Heart right ventricle (tissue), 16 donors: ENCODE data around the gene COX6A2. TPM values are rescaled to one million over a fixed set of nuclear protein-coding genes. Genes with fewer than 3 reads are reported as not detected.

ENCODE experiments used
- ATAC-seq, 8 donors: fragments of 200-7000 bp; cut with Tn5 transposase; one replicate each; pipeline ENCODE4 v1.9.1; 2020; ENCODE audit warnings: mild to moderate bottlenecking in 8 of 8, moderate library complexity in 8 of 8, moderate number of reproducible peaks in 1 of 8
- DNase-seq, 2 donors: peaks; one replicate each; pipeline ENCODE4 v3.0.0-alpha.2; 2020
- H3K27ac ChIP-seq, 10 donors: fragments of 200-600 bp; sonication (generic) in 2 of 10; one replicate each; pipeline versions ENCODE4 v1.5.0 to v1.8.0; 2020 to 2022; ENCODE audit warnings: mild to moderate bottlenecking in 3 of 10
- H3K27me3 ChIP-seq, 7 donors: fragments of 200-600 bp; one replicate each; pipeline ENCODE4 v1.8.0; 2021 to 2022; ENCODE audit warnings: mild to moderate bottlenecking in 2 of 7
- H3K36me3 ChIP-seq, 9 donors: fragments of 200-600 bp; sonication (generic) in 1 of 9; one replicate each; pipeline versions ENCODE4 v1.5.0 to v1.8.0; 2020 to 2022; ENCODE audit warnings: mild to moderate bottlenecking in 2 of 9
- H3K4me1 ChIP-seq, 9 donors: fragments of 200-600 bp; sonication (generic) in 1 of 9; one replicate each; pipeline versions ENCODE4 v1.5.0 to v1.8.0; 2020 to 2022; ENCODE audit warnings: mild to moderate bottlenecking in 4 of 9
- H3K4me3 ChIP-seq, 10 donors: fragments of 200-600 bp; sonication (generic) in 2 of 10; one replicate each; pipeline versions ENCODE4 v1.5.0 to v1.8.0; 2020 to 2022; ENCODE audit warnings: mild to moderate bottlenecking in 7 of 10, moderate library complexity in 2 of 10
- H3K9me3 ChIP-seq, 11 donors: fragments of 200-600 bp in 10 of 11; sonication (generic) in 2 of 11; one replicate each; pipeline versions ENCODE4 v1.5.0 to v1.8.0; 2013 to 2022; ENCODE audit warnings: mild to moderate bottlenecking in 2 of 11, control low read depth in 1 of 11, moderate library complexity in 1 of 11
- WGBS, 2 donors: extraction: QIAGEN DNeasy Blood & Tissue Kit; methylation state at CpG; one replicate each; pipeline ENCODE4 v1.1.7; 2013; ENCODE audit warnings: inconsistent platforms in 1 of 2; 5-methylcytosine and 5-hydroxymethylcytosine counted together
- intact Hi-C, 10 donors: fragments of 100-400 bp; cut with DNase I; formaldehyde crosslinking; loops; one replicate each; pipeline versions ENCODE4 v1.11.1 to v1.14.2; 2022
- polyA plus RNA-seq, 2 donors: library from polyadenylated mRNA; stranded (reverse); fragments of 200-250 nt; gene quantifications; one replicate each; pipeline ENCODE4 v1.2.3, GENCODE V29; 2013
- total RNA-seq, 10 donors: library from RNA; stranded (reverse); fragmentation: NEBNext Ultra II Directional in 3 of 10; extraction: Animal tissue kit (Norgen Biotek cat#: 25700) in 3 of 10; gene quantifications; one replicate each; pipeline versions ENCODE4 v1.2.1 to v1.2.4, GENCODE V29; 2021 to 2023
- TF ChIP-seq, protein P1 (sequence below), 9 donors: fragments of 200-600 bp; sonication (generic) in 2 of 9; IDR thresholded peaks; one replicate each; pipeline versions ENCODE4 v1.5.0 to v1.8.0; 2021 to 2022; ENCODE audit warnings: antibody characterized with exemption in 9 of 9, mild to moderate bottlenecking in 5 of 9, moderate library complexity in 1 of 9
- donor health status: Arrhythmogenic right ventricular cardiomyopathy.
- donor health status: ischemic (EF 13 %, LVEDD 7.1; RV severe dilation, severe dysfunction).
- donor health status: healthy with polysubstance abuse.
- donor health status: DM: no; HTN: yes; CAD: no.
- donor health status: DM: no; HTN: no; CAD: no.
- donor health status: ischemic (EF 25% LVEDD 6.9; RV normal size, moderate dysfunction).
- donor health status: ischemic (EF 25% LVEDD 5.7; RV mildly dilated, moderate dysfunction).
- donor health status: healthy.
- donor health status: DM: yes; HTN: yes; CAD: no.
- donor health status: Ischemic cardiomyopathy.
- donor health status: ischemic (EF 35%, LVEDD 5.7; RV mildly dilated, moderate dysfunction).
- donor health status: nonischemic (EF 11% LVEDD 7.7; RV severe dilation, severe dysfunction).
- donor health status: DM: yes; HTN: yes; CAD: no.
- donor health status: PGD.
- donor health status: ischemic (EF 29% LVEDD 5.4; RV normal size, mild dysfunction).
- donor health status: nonischemic (EF 23%, LVEDD 6.1; RV moderate dilation, normal function).

The COX6A2 gene
- total and polyA plus RNA-seq, 12 donors: 615 to 9,450 (median 1,411) TPM

DNA sequence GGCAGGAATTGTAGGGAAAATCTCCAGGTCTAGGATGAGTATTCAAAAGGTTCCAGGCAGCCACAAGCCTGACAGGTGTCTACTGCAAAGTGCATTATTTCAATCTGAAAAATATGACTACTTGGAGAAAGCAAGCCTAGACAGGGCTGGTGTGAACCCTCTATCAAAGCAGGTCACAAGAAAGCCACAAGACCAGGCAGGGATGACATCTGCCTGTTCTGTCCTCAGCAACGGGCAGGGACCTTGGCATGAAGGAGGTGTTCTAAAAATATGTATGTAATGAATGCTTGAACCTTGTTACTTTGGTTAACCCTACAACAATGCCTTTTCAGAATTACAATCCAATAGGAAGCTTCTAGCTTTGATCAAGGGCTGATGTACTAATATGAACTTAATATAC is 1.2 kb upstream of the COX6A2 start:
- 4 to 21% methylated on average over 1 of the region's 1 CpG for WGBS, 2 donors
- TF ChIP-seq, protein P1, sequence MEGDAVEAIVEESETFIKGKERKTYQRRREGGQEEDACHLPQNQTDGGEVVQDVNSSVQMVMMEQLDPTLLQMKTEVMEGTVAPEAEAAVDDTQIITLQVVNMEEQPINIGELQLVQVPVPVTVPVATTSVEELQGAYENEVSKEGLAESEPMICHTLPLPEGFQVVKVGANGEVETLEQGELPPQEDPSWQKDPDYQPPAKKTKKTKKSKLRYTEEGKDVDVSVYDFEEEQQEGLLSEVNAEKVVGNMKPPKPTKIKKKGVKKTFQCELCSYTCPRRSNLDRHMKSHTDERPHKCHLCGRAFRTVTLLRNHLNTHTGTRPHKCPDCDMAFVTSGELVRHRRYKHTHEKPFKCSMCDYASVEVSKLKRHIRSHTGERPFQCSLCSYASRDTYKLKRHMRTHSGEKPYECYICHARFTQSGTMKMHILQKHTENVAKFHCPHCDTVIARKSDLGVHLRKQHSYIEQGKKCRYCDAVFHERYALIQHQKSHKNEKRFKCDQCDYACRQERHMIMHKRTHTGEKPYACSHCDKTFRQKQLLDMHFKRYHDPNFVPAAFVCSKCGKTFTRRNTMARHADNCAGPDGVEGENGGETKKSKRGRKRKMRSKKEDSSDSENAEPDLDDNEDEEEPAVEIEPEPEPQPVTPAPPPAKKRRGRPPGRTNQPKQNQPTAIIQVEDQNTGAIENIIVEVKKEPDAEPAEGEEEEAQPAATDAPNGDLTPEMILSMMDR (IDR thresholded peaks at IDR 0.05): no peak

DNA sequence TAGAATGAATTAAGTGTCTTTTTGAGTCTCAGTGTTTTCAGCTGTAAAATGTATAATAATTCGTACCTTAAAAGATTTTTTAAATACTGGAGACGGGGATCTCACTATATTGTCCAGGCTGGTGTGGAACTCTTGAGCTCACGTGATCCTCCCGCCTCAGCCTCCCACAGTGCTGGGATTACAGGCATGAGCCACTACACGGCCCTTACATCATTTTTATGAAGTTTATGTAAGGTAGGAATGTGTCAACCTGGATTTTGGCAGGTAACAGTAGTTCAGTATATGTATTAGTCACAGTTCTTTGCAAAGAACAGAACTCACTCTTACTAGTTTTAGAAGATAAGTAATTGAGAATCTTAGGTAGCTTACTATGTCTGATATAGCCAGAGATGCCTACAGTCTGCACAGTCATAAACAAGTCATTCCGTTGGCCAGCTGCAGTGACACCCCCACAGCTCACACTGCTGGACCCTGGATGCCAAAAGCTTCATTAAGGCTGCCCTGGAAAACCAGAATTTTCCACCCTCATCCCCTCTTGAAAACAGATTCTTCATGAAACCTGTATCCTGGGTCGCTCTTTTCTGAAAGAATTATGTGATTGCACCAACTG is 583 bp upstream of the COX6A2 start:
- H3K4me3 ChIP-seq: peak overlapping the region in 3 of 10 donors; percentile 57 to 60 (median 59)
- DNase-seq (no peak), ATAC-seq (peak in 3 of 8 donors; percentile 31 to 61 (median 33))
- peaks cover 0 to 67% (median 16%) of the 10 kb centered on the region in 9 donors for H3K4me1 ChIP-seq
- H3K27me3 ChIP-seq: peaks cover 0 to 4% (median 0%) of the 10 kb centered on the region in 7 donors
- H3K9me3 ChIP-seq: no peaks in the 10 kb centered on the region
- peak overlapping the region; percentile 86 to 99 (median 95) for H3K27ac ChIP-seq
- peaks cover 0 to 10% (median 0%) of the 10 kb centered on the region in 9 donors for H3K36me3 ChIP-seq
- TF ChIP-seq, protein P1 (IDR thresholded peaks at IDR 0.05): no peak
- 43 to 55% methylated on average over 7 of the region's 7 CpGs for WGBS, 2 donors
- intact Hi-C loops: no loop called here

More for the DNA sequence above, 1.2 kb upstream of the COX6A2 start:
- peak overlapping the region; percentile 86 to 99 (median 95) for H3K27ac ChIP-seq
- peak; percentile 42 to 83 (median 68) for ATAC-seq
- peaks cover 0 to 4% (median 0%) of the 10 kb centered on the region in 7 donors for H3K27me3 ChIP-seq
- H3K9me3 ChIP-seq: no peaks in the 10 kb centered on the region
- no peak overlapping the region for H3K4me3 ChIP-seq
- peaks cover 0 to 10% (median 0%) of the 10 kb centered on the region in 9 donors for H3K36me3 ChIP-seq
- DNase-seq: peak in 1 of 2 donors; percentile 42
- H3K4me1 ChIP-seq: peaks cover 0 to 67% (median 16%) of the 10 kb centered on the region in 9 donors
- intact Hi-C loops: no loop called here

DNA sequence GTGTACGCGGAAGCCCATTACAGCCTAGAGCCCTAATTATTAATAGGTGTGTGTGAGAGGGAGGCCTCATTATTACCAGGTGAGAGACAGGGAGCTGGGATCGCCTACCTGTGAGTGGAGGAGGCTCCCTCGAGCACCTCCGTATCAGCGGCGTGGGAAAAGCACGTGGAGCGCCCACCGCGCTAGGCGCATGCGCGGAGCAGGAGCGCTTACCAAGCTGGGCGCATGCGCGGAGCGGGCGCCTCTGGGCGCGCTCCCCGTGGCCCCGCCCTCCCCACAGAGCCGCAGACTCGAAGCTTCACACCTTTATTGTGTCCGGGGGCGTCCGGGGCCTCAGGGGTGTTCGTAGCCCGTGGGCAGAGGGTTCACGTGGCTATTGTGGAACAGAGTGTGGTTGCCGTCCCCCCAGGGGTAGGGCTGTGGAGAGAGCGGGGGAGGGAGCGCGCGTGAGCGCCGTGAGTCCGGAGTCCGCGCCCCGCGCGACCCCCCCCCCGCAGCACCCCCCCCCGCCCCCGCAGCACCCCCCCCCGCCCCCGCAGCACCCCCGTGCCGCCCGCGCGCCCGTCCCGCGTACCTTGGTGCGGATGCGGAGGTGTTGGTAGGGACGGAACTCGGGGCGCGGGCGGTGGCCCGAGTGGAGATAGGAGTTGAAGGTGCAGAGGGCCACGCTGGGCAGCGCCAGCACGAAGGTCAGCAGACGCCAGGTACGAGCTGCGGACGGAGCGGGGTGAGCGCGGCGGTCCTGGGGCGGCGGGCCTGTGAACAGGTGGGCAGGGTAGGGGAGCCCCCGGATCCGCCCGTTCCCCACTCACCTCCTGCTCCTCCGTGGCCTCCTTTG is 500 bp downstream of the COX6A2 start:
- Histone ChIP-seq H3K4me3 (peak overlapping the region; percentile 21 to 60 (median 55)), H3K27me3 (peaks cover 0 to 4% (median 0%) of the 10 kb centered on the region in 7 donors), H3K27ac (peak overlapping the region; percentile 86 to 99 (median 95)), H3K4me1 (peaks cover 0 to 71% (median 16%) of the 10 kb centered on the region in 9 donors), H3K36me3 (peaks cover 0 to 10% (median 0%) of the 10 kb centered on the region in 9 donors), H3K9me3 (no peaks in the 10 kb centered on the region)
- 10 to 13% methylated on average over 60 to 67 of the region's 83 CpGs for WGBS, 2 donors
- TF ChIP-seq, protein P1 (IDR thresholded peaks at IDR 0.05): no peak
- peak in 7 of 8 donors; percentile 26 to 50 (median 30) for ATAC-seq
- intact Hi-C loops: no loop called here
- DNase-seq: peak; percentile 45 to 79

DNA sequence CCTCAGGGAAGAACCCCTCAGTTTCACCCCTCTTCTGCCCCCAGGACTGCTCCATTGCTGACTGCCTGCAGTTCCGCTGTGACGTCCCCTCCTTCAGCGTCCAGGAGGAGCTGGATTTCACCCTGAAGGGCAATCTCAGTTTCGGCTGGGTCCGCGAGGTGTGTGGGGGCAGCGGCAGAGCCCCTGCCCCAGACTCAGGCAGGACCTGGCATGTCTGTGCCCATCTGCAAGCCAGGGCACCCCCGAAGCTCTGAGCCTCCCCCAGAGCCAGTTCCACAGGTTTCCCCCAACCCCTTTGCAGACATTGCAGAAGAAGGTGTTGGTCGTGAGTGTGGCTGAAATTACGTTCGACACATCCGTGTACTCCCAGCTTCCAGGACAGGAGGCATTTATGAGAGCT is 4.4 kb downstream of the COX6A2 start:
- Histone ChIP-seq H3K4me1 (peaks cover 0 to 39% (median 4%) of the 10 kb centered on the region in 9 donors), H3K4me3 (no peak overlapping the region), H3K9me3 (no peaks in the 10 kb centered on the region), H3K27me3 (peaks cover 0 to 4% (median 0%) of the 10 kb centered on the region in 7 donors), H3K27ac (peak overlapping the region in 5 of 10 donors; percentile 12 to 44 (median 27)), H3K36me3 (peaks cover 0 to 10% (median 0%) of the 10 kb centered on the region in 9 donors)
- ATAC-seq (peak in 4 of 8 donors; percentile 2 to 12 (median 4)), DNase-seq (no peak)
- 55 to 57% methylated on average over 12 of the region's 12 CpGs for WGBS, 2 donors
- intact Hi-C loops: no loop called here
- TF ChIP-seq, protein P1 (IDR thresholded peaks at IDR 0.05): no peak
